GM12801 (cell line): ENCODE results near the gene THY1.

ENCODE experiments used
- CTCF ChIP-seq: IDR thresholded peaks from one replicate; pipeline ENCODE4 v1.5.1; 2011; ENCODE audit warnings: control low read depth; ENCODE audit not compliant: insufficient read length; ENCODE audit errors: extremely low read depth

The THY1 gene

GRCh38 chr11:119414734-119415133 is 8.2 kb downstream of the THY1 start:
- TF ChIP-seq CTCF: no peak

- no peak for TF ChIP-seq CTCF
Observed at GRCh38 chr11:119414321-119414720, 8.7 kb downstream of the THY1 start.

- no peak for TF ChIP-seq CTCF
Observed at GRCh38 chr11:119412072-119412471, 10.9 kb downstream of the THY1 start.

GRCh38 chr11:119410501-119410900 is 12.5 kb downstream of the THY1 start:
- no peak for TF ChIP-seq CTCF

GRCh38 chr11:119409731-119410130 is 13.2 kb downstream of the THY1 start:
- no peak for TF ChIP-seq CTCF

- TF ChIP-seq CTCF: no peak
Observed at GRCh38 chr11:119406005-119406404, 17.0 kb downstream of the THY1 start.

- no peak for TF ChIP-seq CTCF
Observed at GRCh38 chr11:119404872-119405271, 18.1 kb downstream of the THY1 start.

GRCh38 chr11:119403021-119403420 is 20.0 kb downstream of the THY1 start:
- TF ChIP-seq CTCF: no peak
